GM23248 (cell line): ENCODE data around the gene CAMK2D.

ENCODE experiments used
- EZH2 ChIP-seq: fragments of 200-600 bp; sonication (generic); IDR thresholded peaks from 2 replicates; pipeline ENCODE4 v1.6.1; 2018; ENCODE audit warnings: antibody characterized with exemption, mild to moderate bottlenecking; ENCODE audit not compliant: insufficient read depth, poor library complexity, severe bottlenecking
- EZH2phosphoT487 ChIP-seq: fragments of 200-600 bp; sonication (generic); IDR thresholded peaks from 2 replicates; pipeline ENCODE4 v1.6.1; 2018; ENCODE audit warnings: antibody characterized with exemption, moderate library complexity, mild to moderate bottlenecking, low read depth; ENCODE audit not compliant: insufficient read depth

- TF ChIP-seq EZH2 (no peak), EZH2phosphoT487 (no peak)
Observed at GRCh38 chr4:113694008-113694407, 67.5 kb downstream of the CAMK2D start.
